IMR-90 (cell line): ENCODE measurements around the gene CFAP69. TPM values are rescaled to one million over a fixed set of nuclear protein-coding genes. Genes with fewer than 3 reads are reported as not detected.

Experiments
- ATAC-seq: fragments of 200-7000 bp; cut with Tn5 transposase; 2 replicates; pipeline ENCODE4 v1.9.1; 2020; ENCODE audit warnings: low read depth, mild to moderate bottlenecking, moderate library complexity
- BruUV-seq: library from RNA; stranded (reverse); fragments of 400-500 nt; replicated peaks from 2 replicates; lab custom pipeline; 2021; lab: Mats Ljungman, UMichigan
- CTCF ChIA-PET: fragments of 300-600 bp; formaldehyde crosslinking; extraction: SDS; loops from one replicate; lab custom pipeline; 2021; ENCODE audit warnings: antibody characterized with exemption; lab: Yijun Ruan, JAX
- POLR2A ChIA-PET: fragments of 300-600 bp; sonication (Branson Sonifier 250); formaldehyde crosslinking; loops from one replicate; lab custom pipeline; 2022; ENCODE audit warnings: antibody characterized with exemption; ENCODE audit not compliant: unreplicated experiment; lab: Charles Lee
- DNase-seq: peaks from one replicate; pipeline ENCODE4 v3.0.0; 2013
- H2AFZ ChIP-seq: replicated peaks from 2 replicates; pipeline ENCODE3; 2013; ENCODE audit warnings: low read length, mild to moderate bottlenecking; ENCODE audit not compliant: poor library complexity
- H2AK5ac ChIP-seq: 2 replicates; pipeline ENCODE4 v1.6.1; 2013; ENCODE audit warnings: low read depth, low read length, inconsistent platforms
- H2AK9ac ChIP-seq: replicated peaks from 2 replicates; pipeline ENCODE3; 2013; ENCODE audit warnings: mild to moderate bottlenecking, low read depth, low read length, moderate library complexity; ENCODE audit not compliant: poor library complexity
- H2BK120ac ChIP-seq: 2 replicates; pipeline ENCODE4 v1.6.1; 2013; ENCODE audit warnings: low read depth, low read length, inconsistent platforms
- H2BK15ac ChIP-seq: 3 replicates; pipeline ENCODE4 v1.6.1; 2013; ENCODE audit warnings: low read depth, low read length, inconsistent platforms
- H2BK20ac ChIP-seq: 2 replicates; pipeline ENCODE4 v1.6.1; 2013; ENCODE audit warnings: low read depth, mild to moderate bottlenecking, inconsistent platforms, low read length, moderate library complexity
- H2BK5ac ChIP-seq: 2 replicates; pipeline ENCODE4 v1.6.1; 2013; ENCODE audit warnings: mild to moderate bottlenecking, low read depth, low read length, inconsistent platforms; ENCODE audit not compliant: poor library complexity, severe bottlenecking
- H3K14ac ChIP-seq: replicated peaks from 2 replicates; pipeline ENCODE4 v1.6.1; 2013; ENCODE audit warnings: low read depth, low read length, inconsistent platforms
- H3K18ac ChIP-seq: 2 replicates; pipeline ENCODE4 v1.6.1; 2013; ENCODE audit warnings: low read depth, low read length, control low read depth
- H3K23ac ChIP-seq: 2 replicates; pipeline ENCODE4 v1.6.1; 2013; ENCODE audit warnings: low read depth, low read length, inconsistent platforms
- H3K27ac ChIP-seq: 2 replicates; pipeline ENCODE4 v1.5.1; 2013; ENCODE audit warnings: mild to moderate bottlenecking, control low read depth, low read length; ENCODE audit not compliant: insufficient read depth
- H3K27me3 ChIP-seq: 2 replicates; pipeline ENCODE4 v1.6.1; 2013; ENCODE audit warnings: low read length; ENCODE audit not compliant: control insufficient read depth, insufficient read depth
- H3K36me3 ChIP-seq: 2 replicates; pipeline ENCODE4 v1.6.1; 2013; ENCODE audit warnings: low read length, mixed read lengths; ENCODE audit not compliant: control insufficient read depth, insufficient read depth
- H3K4ac ChIP-seq: 2 replicates; pipeline ENCODE4 v1.6.1; 2013; ENCODE audit warnings: low read depth, low read length, inconsistent platforms
- H3K4me1 ChIP-seq: 2 replicates; pipeline ENCODE4 v1.6.1; 2013; ENCODE audit warnings: low read length, mixed read lengths; ENCODE audit not compliant: control insufficient read depth, insufficient read depth
- H3K4me2 ChIP-seq: 2 replicates; pipeline ENCODE4 v1.6.1; 2013; ENCODE audit warnings: low read depth, mild to moderate bottlenecking, control low read depth, low read length, moderate library complexity
- H3K4me3 ChIP-seq: 2 replicates; pipeline ENCODE4 v1.5.1; 2013; ENCODE audit warnings: low read depth, mild to moderate bottlenecking, control low read depth, low read length, moderate library complexity; ENCODE audit not compliant: insufficient read depth
- H3K56ac ChIP-seq: 2 replicates; pipeline ENCODE4 v1.6.1; 2013; ENCODE audit warnings: low read length, inconsistent platforms; ENCODE audit not compliant: insufficient read depth; ENCODE audit errors: extremely low read depth
- H3K79me1 ChIP-seq, 2 experiments: 2 replicates each; pipeline ENCODE4 v1.6.1; 2013; ENCODE audit warnings: low read length in 2 of 2, inconsistent platforms in 1 of 2, low read depth in 1 of 2
- H3K9ac ChIP-seq: 2 replicates; pipeline ENCODE4 v1.6.1; 2013; ENCODE audit warnings: low read depth, low read length, control low read depth
- H3K9me1 ChIP-seq: 2 replicates; pipeline ENCODE4 v1.6.1; 2013; ENCODE audit warnings: low read length, inconsistent platforms; ENCODE audit not compliant: insufficient read depth
- H3K9me3 ChIP-seq: 2 replicates; pipeline ENCODE4 v1.6.1; 2013; ENCODE audit warnings: low read length; ENCODE audit not compliant: control insufficient read depth, insufficient read depth
- H4K20me1 ChIP-seq: 2 replicates; pipeline ENCODE4 v1.6.1; 2013; ENCODE audit warnings: low read length, inconsistent platforms; ENCODE audit not compliant: insufficient read depth
- H4K5ac ChIP-seq: 2 replicates; pipeline ENCODE4 v1.6.1; 2013; ENCODE audit warnings: mild to moderate bottlenecking, low read depth, low read length, control low read depth
- H4K8ac ChIP-seq, 2 experiments: 2 replicates each; pipeline ENCODE4 v1.6.1; 2013; ENCODE audit warnings: low read depth in 2 of 2, low read length in 2 of 2, control low read depth in 1 of 2, inconsistent platforms in 1 of 2
- H4K91ac ChIP-seq: 2 replicates; pipeline ENCODE4 v1.6.1; 2013; ENCODE audit warnings: low read depth, low read length, inconsistent platforms; ENCODE audit not compliant: insufficient read depth
- BHLHE40 ChIP-seq: fragments of 150-350 bp; IDR thresholded peaks from 2 replicates; pipeline ENCODE4 v1.6.1; 2016; ENCODE audit warnings: mild to moderate bottlenecking, low read depth, low read length
- CEBPB ChIP-seq: IDR thresholded peaks from 2 replicates; pipeline ENCODE4 v1.6.1; 2012; ENCODE audit warnings: low read depth, low read length, improper control_type of control experiment
- ELK1 ChIP-seq: fragments of 150-350 bp; IDR thresholded peaks from 2 replicates; pipeline ENCODE4 v1.6.1; 2016; ENCODE audit warnings: low read depth, mild to moderate bottlenecking, low read length, moderate library complexity, borderline replicate concordance
- FOS ChIP-seq: fragments of 150-350 bp; IDR thresholded peaks from 2 replicates; pipeline ENCODE4 v1.6.1; 2016; ENCODE audit warnings: low read depth, low read length
- MAFK ChIP-seq: IDR thresholded peaks from 2 replicates; pipeline ENCODE4 v1.6.1; 2012; ENCODE audit warnings: low read depth, low read length, improper control_type of control experiment
- MAZ ChIP-seq: IDR thresholded peaks from 2 replicates; pipeline ENCODE4 v1.6.1; 2012; ENCODE audit warnings: low read depth, mild to moderate bottlenecking, low read length, improper control_type of control experiment, moderate library complexity, borderline replicate concordance
- MXI1 ChIP-seq: IDR thresholded peaks from 2 replicates; pipeline ENCODE4 v1.6.1; 2012; ENCODE audit warnings: low read depth, mild to moderate bottlenecking, low read length, moderate library complexity, borderline replicate concordance
- NFE2L2 ChIP-seq: fragments of 150-350 bp; IDR thresholded peaks from 2 replicates; pipeline ENCODE4 v1.6.1; 2016; ENCODE audit warnings: low read depth, mild to moderate bottlenecking, low read length
- POLR2A ChIP-seq: IDR thresholded peaks from 2 replicates; pipeline ENCODE4 v1.6.1; 2012; ENCODE audit warnings: mild to moderate bottlenecking, low read depth, low read length
- RAD21 ChIP-seq: IDR thresholded peaks from 2 replicates; pipeline ENCODE4 v1.6.1; 2012; ENCODE audit warnings: low read length, improper control_type of control experiment
- RFX5 ChIP-seq: IDR thresholded peaks from 2 replicates; pipeline ENCODE4 v1.8.0; 2012; ENCODE audit warnings: low read depth, mild to moderate bottlenecking, low read length, moderate library complexity
- dilution Hi-C: fragments of 300-500 bp; cut with HindIII; formaldehyde crosslinking; loops from one replicate; pipeline ENCODE4 v1.14.3; 2018; ENCODE audit warnings: low sequenced_read_pairs; ENCODE audit not compliant: unreplicated experiment
- in situ Hi-C: fragments of 300-500 bp; cut with MboI; formaldehyde crosslinking; loops from 3 replicates; pipeline ENCODE4 v1.14.3; 2019; ENCODE audit warnings: low sequenced_read_pairs, inconsistent platforms, mixed read lengths
- intact Hi-C: fragments of 100-400 bp; cut with micrococcal nuclease; formaldehyde crosslinking; loops from 2 replicates; pipeline ENCODE4 v1.10.0; 2022
- polyA plus RNA-seq, 3 experiments: library from polyadenylated mRNA; depleted of rRNA; stranded (reverse); fragments of >200 nt; gene quantifications; 2 replicates each; pipeline ENCODE4 v1.2.3, GENCODE V29; 2012; ENCODE audit warnings: low replicate concordance in 1 of 3
- total RNA-seq: library from RNA; depleted of rRNA; stranded (reverse); fragments of >200 nt; gene quantifications from 2 replicates; pipeline ENCODE4 v1.2.3, GENCODE V29; 2012
- TF ChIP-seq, protein P1 (sequence below): conservative IDR thresholded peaks from 2 replicates; pipeline ENCODE4 v1.5.1; 2012; ENCODE audit warnings: mild to moderate bottlenecking, low read depth, low read length, improper control_type of control experiment
- TF ChIP-seq, protein P2 (sequence below): fragments of 150-350 bp; IDR thresholded peaks from 2 replicates; pipeline ENCODE4 v1.6.1; 2017; ENCODE audit warnings: mild to moderate bottlenecking, antibody characterized with exemption, low read length, low read depth

The CFAP69 gene
- total and polyA plus RNA-seq, 2 of the 4 experiments (the other 2 are of a cell fraction) = 0.72 to 0.86 TPM

DNA sequence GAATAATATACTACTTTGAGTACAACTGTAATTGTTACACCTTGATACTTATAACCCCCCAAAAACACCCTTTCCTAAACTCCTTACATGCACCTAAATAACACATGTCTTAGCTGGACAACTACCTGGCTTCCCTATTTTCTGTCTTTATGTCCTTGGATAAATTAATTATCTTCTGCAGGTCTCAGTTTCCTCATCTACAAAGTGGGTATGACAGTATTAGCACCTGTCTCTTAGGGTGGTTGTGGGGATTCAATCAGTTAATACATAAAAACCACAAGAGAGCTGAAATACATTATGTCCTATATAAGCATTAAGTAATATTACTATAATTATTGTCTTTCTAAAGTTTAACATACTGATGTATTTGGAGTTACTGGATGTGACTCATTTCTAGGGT, 22.6 kb upstream of the CFAP69 start:
- Histone ChIP-seq H3K4ac (no peak overlapping the region), H3K4me3 (no peak overlapping the region), H2BK120ac (no peak overlapping the region), H2AFZ (no peak overlapping the region), H3K23ac (no peak overlapping the region), H3K4me2 (no peak overlapping the region), H4K91ac (no peak overlapping the region), H3K14ac (no peak overlapping the region), H3K9me1 (no peaks in the 10 kb centered on the region), H3K4me1 (no peaks in the 10 kb centered on the region), H3K27ac (no peak overlapping the region), H3K9me3 (no peaks in the 10 kb centered on the region), H3K79me1 (no peaks in the 10 kb centered on the region; a peak in 1 of 4 replicates), H3K18ac (no peak overlapping the region), H2BK20ac (no peak overlapping the region), H2BK15ac (no peak overlapping the region), H3K36me3 (no peaks in the 10 kb centered on the region), H4K8ac (no peak overlapping the region), H3K56ac (no peak overlapping the region), H4K5ac (no peak overlapping the region), H2AK5ac (no peak overlapping the region), H2AK9ac (no peak overlapping the region), H2BK5ac (no peak overlapping the region), H3K27me3 (no peaks in the 10 kb centered on the region), H3K9ac (no peak overlapping the region), H4K20me1 (no peaks in the 10 kb centered on the region)
- in situ Hi-C loops = no loop called here
- ATAC-seq (no peak), DNase-seq (no peak)
- ChIA-PET CTCF (interaction anchor here (2.2 kb wide), 1 partner anchor 11 kb away, joined by 6 read pairs; the partner anchor contains the start of gene STEAP2), POLR2A (no interaction called here)
- intact Hi-C loops = no loop called here
- BruUV-seq = no TSS peak
- TF ChIP-seq RAD21 = no peak
- TF ChIP-seq MAZ = no peak
- TF ChIP-seq, protein P1, sequence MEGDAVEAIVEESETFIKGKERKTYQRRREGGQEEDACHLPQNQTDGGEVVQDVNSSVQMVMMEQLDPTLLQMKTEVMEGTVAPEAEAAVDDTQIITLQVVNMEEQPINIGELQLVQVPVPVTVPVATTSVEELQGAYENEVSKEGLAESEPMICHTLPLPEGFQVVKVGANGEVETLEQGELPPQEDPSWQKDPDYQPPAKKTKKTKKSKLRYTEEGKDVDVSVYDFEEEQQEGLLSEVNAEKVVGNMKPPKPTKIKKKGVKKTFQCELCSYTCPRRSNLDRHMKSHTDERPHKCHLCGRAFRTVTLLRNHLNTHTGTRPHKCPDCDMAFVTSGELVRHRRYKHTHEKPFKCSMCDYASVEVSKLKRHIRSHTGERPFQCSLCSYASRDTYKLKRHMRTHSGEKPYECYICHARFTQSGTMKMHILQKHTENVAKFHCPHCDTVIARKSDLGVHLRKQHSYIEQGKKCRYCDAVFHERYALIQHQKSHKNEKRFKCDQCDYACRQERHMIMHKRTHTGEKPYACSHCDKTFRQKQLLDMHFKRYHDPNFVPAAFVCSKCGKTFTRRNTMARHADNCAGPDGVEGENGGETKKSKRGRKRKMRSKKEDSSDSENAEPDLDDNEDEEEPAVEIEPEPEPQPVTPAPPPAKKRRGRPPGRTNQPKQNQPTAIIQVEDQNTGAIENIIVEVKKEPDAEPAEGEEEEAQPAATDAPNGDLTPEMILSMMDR = no peak
- no peak for TF ChIP-seq RFX5
- TF ChIP-seq ELK1 = no peak
- TF ChIP-seq MXI1 = no peak
- TF ChIP-seq BHLHE40 = no peak
- TF ChIP-seq MAFK = no peak
- TF ChIP-seq NFE2L2 = no peak
- no peak for TF ChIP-seq CEBPB
- TF ChIP-seq POLR2A = no peak
- TF ChIP-seq, protein P2, sequence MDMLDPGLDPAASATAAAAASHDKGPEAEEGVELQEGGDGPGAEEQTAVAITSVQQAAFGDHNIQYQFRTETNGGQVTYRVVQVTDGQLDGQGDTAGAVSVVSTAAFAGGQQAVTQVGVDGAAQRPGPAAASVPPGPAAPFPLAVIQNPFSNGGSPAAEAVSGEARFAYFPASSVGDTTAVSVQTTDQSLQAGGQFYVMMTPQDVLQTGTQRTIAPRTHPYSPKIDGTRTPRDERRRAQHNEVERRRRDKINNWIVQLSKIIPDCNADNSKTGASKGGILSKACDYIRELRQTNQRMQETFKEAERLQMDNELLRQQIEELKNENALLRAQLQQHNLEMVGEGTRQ = no peak
- no peak for TF ChIP-seq FOS
- dilution Hi-C loops = no loop called here
